LNCaP clone FGC (cell line): Measurements from ENCODE around the gene GRM8.

Experiments used
- DNase-seq: peaks from one replicate; pipeline ENCODE4 v3.0.0-alpha.2; 2011; ENCODE audit warnings: low read depth
- H3K4me3 ChIP-seq: 2 replicates; pipeline ENCODE4 v1.5.1; 2011; ENCODE audit warnings: mild to moderate bottlenecking, low read depth, low read length, control low read depth
- TF ChIP-seq, protein P1 (sequence below): IDR thresholded peaks from 2 replicates; pipeline ENCODE4 v1.5.1; 2012; ENCODE audit warnings: mild to moderate bottlenecking; ENCODE audit not compliant: control insufficient read depth, insufficient read depth; ENCODE audit errors: extremely low read depth

Gene GRM8

DNA sequence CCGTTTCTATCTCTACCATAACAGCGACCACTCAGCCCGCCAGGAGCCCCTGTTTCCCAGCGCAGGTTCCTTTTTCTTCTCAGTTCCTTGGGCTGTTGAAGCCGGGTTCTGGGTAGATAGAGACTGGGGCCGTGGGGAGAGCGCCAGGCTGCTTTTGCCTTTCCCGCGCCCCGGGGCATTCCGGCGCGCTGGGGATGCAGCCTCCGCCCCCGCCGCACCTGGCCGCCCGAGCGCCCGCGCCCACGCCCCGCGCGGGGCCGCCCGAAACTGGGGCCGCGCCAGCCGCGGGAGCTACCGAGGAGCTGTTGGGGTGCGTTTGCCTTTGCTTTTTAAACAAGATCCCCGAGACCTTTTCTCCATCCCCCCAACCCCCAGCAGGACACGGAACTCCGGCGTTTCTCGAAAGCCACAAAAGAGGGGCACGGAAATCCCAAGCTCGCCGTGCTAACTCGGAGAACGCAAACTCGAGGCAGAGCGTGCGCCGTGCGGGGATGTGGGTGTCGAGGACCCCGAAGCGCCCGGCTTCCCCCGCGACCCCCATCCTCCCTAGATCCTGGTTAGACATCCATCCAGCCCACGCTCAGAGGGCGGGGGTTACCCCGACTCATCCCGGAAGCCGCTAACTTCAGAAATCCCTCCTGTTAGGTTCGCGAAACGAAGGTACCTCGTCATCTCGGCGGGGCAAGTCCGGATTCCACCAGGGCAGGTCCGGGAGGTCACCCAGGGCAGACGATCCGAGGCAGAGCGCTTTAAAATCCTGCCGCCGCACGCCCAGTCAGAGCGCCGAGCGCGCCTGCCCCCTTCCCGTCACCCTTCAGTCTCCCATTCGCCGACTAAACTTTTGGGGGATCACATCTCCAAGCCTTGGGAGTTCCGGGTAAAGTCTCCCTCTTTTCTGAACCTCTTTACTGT, 1.0 kb downstream of the GRM8 start:
- TF ChIP-seq, protein P1, sequence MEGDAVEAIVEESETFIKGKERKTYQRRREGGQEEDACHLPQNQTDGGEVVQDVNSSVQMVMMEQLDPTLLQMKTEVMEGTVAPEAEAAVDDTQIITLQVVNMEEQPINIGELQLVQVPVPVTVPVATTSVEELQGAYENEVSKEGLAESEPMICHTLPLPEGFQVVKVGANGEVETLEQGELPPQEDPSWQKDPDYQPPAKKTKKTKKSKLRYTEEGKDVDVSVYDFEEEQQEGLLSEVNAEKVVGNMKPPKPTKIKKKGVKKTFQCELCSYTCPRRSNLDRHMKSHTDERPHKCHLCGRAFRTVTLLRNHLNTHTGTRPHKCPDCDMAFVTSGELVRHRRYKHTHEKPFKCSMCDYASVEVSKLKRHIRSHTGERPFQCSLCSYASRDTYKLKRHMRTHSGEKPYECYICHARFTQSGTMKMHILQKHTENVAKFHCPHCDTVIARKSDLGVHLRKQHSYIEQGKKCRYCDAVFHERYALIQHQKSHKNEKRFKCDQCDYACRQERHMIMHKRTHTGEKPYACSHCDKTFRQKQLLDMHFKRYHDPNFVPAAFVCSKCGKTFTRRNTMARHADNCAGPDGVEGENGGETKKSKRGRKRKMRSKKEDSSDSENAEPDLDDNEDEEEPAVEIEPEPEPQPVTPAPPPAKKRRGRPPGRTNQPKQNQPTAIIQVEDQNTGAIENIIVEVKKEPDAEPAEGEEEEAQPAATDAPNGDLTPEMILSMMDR: no peak
- DNase-seq: no peak
- no peak overlapping the region for H3K4me3 ChIP-seq

DNA sequence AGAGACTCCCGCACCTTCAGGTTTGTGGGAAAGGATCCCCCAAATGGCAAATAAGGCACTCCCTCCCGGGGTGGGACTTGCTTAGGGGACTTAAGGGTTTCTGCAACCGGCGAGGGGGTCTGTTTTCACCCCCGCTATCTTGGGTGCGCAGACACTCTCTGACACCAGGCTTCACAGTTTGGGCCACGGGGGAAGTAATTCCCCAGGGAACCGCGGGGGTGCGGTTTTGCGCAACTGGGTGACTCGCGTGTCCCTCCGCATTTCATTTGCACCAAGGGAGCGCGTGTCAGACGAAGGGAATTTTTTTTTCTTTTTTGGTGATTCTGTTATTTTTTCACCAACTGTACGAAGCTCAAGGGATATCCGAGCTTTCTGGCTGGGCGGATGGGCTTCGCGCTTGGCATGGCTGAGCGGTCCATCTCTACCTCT, 1.7 kb downstream of the GRM8 start:
- no peak overlapping the region for H3K4me3 ChIP-seq
- DNase-seq: no peak
- TF ChIP-seq, protein P1: no peak

DNA sequence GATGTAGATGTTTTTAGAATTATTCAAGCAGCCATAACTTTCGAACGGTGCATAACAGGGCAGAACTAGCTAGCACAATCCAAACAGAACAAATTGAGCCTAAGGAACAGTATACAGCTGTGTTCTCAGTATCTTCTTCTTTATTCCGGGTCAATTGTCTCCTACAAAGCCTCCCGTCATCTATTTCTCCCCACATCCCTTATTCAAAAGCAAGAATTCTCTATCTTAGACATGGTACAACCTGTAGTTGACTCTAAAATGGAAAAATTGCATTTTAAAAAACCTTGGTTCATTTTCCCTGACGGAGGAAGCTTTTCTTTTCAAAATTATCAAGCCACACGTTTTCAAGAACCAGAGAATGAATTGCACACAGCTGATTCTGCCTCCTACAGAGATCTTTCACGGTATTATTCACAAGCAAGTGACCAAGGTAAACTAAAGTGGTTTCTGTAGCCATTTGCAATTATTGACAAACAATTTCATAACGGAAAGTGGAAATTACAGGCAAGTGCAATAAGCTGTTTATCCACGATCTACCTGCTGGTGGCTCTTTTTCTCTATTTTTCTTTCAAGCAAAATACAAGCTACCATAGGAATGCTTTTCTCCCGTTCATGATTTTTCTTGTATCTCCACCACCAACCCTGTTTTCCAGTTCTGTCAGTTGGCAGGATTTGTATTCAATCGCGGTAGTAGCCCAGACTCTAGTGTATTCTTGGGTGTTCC, 2.3 kb downstream of the GRM8 start:
- DNase-seq: no peak
- no peak overlapping the region for H3K4me3 ChIP-seq
- TF ChIP-seq, protein P1: peak; percentile 7; the same call in 1 of the 2 replicates

DNA sequence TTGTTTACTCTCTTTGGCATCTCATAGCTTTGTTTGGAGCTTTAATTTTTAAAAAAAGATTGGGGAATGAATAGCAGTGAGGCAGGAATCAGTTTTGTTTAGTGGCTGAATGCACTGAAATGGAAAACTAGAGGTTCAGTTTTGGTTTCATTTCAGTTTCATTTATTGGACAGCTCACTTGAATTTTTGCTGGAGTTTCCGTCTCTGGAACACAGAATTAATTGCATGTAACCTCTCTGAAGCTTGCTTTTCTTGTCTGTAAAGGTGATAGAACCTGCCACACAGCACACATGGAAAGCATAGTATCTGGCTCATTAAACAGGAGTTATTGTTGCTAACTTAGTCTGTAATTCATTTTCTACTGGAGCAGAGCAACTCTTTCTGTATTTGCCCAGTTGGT, 7.1 kb downstream of the GRM8 start:
- peak; percentile 3 for DNase-seq

DNA sequence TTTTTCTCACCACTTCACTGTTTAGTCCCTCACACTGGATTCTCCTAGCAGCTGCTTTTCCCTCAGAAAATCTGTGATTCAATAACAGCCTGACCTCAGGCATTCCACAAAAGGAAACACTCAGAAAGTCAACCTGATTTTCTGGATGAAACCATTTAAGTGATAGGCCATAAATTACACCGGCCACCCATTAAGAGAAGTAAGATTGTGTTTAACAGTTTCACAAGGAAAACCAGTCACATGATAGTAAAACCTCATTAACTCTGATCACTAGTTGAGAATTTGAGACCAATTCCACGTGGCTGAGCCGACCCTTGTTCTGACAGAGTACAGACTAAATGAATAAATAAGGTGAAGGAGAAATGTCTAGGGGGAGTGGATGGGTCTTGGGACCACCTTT, 7.7 kb downstream of the GRM8 start:
- no peak overlapping the region for H3K4me3 ChIP-seq
- DNase-seq: no peak
- TF ChIP-seq, protein P1: no peak

More for the DNA sequence above, 7.1 kb downstream of the GRM8 start:
- TF ChIP-seq, protein P1: no peak
- no peak overlapping the region for H3K4me3 ChIP-seq

DNA sequence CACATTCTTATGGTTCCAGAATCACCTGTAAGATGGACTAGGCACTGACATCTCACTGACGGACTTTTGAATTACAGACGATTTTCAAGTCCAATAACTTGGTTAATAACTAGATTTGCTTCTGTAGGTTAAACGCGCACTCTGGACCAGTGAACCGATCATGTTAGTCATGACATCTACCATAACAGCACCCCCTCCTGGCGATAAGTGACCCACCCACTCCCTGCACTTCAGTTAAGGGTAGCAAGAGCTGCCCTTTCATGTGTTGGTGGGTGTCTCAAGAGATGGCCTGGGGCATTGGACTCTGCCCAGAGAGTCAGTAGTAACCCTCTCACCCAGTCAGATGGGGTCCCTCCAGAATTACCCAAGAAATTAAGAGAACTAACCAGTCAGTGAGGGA, 12.9 kb downstream of the GRM8 start:
- DNase-seq: no peak
- H3K4me3 ChIP-seq: no peak overlapping the region
- TF ChIP-seq, protein P1: peak; percentile 40
